Measurements from ENCODE around the gene PKIB.

The PKIB gene

GRCh38 chr6:122604676-122605075, 5.5 kb upstream of the PKIB start:
- TF ChIP-seq, protein P1, sequence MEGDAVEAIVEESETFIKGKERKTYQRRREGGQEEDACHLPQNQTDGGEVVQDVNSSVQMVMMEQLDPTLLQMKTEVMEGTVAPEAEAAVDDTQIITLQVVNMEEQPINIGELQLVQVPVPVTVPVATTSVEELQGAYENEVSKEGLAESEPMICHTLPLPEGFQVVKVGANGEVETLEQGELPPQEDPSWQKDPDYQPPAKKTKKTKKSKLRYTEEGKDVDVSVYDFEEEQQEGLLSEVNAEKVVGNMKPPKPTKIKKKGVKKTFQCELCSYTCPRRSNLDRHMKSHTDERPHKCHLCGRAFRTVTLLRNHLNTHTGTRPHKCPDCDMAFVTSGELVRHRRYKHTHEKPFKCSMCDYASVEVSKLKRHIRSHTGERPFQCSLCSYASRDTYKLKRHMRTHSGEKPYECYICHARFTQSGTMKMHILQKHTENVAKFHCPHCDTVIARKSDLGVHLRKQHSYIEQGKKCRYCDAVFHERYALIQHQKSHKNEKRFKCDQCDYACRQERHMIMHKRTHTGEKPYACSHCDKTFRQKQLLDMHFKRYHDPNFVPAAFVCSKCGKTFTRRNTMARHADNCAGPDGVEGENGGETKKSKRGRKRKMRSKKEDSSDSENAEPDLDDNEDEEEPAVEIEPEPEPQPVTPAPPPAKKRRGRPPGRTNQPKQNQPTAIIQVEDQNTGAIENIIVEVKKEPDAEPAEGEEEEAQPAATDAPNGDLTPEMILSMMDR (IDR thresholded peaks at IDR 0.05; ENCODE audit: insufficient read depth, low read depth, low read length, missing control alignments) = no peak
- no peak overlapping the region for H3K4me3 ChIP-seq (ENCODE audit: low read depth, low read length)
- DNase-seq (ENCODE audit: low read depth) = no peak

- peak overlapping the region; percentile 34 for H3K4me3 ChIP-seq (ENCODE audit: low read depth, low read length)
- TF ChIP-seq, protein P1 (IDR thresholded peaks at IDR 0.05; ENCODE audit: insufficient read depth, low read depth, low read length, missing control alignments) = no peak
Observed at GRCh38 chr6:122610690-122611455, 668 bp downstream of the PKIB start.

DNA sequence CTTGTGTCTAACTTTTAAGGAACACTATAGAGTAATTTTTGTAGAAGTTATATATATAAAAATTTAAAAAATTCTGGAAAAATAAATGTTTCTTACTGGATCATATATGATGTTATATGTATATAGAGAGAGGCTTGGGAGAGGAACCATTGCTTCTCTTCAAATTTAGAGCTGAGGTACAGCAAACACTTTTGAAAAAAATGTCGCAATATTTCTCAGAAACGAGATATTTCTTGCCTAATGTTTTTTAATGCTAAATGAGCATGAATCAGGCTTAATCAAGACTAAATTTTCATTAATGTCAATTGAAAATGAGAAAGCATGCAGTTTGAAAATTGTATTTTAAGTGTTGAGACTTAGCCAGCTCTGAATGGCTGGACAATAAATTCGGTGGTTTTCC, 2.6 kb downstream of the PKIB start:
- no peak for DNase-seq (ENCODE audit: low read depth)
- no peak overlapping the region for H3K4me3 ChIP-seq (ENCODE audit: low read depth, low read length)
- TF ChIP-seq, protein P1 (IDR thresholded peaks at IDR 0.05; ENCODE audit: insufficient read depth, low read depth, low read length, missing control alignments) = no peak

More at GRCh38 chr6:122610690-122611455, 668 bp downstream of the PKIB start:
- peak; percentile 37 for DNase-seq (ENCODE audit: low read depth)

DNA sequence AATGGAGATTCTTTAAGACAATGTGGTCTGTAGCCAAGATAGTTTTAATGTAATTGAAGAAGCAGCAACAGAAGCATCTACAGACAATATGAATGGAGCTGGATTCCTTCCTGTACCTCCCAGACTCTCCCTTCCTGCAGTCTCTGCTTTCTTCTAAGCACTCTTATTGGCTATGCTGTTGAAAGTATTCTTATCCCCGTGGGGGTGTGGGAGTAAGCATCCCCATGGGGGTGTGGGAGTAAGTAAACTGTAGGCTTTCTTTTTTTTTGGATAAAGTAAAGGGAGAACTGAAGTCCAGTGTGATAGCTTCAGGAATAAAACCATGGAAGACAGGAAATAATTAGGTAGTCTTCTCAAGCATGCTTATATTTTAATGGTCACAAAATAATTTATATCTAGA, 4.1 kb downstream of the PKIB start:
- no peak overlapping the region for H3K4me3 ChIP-seq (ENCODE audit: low read depth, low read length)
- TF ChIP-seq, protein P1 (IDR thresholded peaks at IDR 0.05; ENCODE audit: insufficient read depth, low read depth, low read length, missing control alignments) = no peak

DNA sequence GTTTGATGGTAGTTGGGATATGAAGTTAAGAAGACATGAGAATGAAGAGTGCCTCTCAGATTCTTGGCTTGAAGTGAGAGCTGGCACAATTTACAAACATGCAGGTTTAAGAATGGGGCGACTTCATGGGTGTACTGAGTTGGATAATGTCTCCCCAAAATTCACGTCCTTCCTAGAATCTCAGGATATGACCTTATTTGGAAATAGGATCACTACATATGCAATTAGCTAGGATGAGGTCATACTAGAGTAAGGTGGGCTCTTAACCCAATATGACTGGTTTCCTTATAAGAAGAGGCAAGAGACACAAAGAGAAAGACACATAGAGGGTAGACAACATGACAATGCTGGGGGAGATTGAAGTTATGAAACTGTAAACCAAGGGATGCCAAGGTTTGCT, 5.2 kb downstream of the PKIB start:
- H3K4me3 ChIP-seq (ENCODE audit: low read depth, low read length) = no peak overlapping the region
- TF ChIP-seq, protein P1 (IDR thresholded peaks at IDR 0.05; ENCODE audit: insufficient read depth, low read depth, low read length, missing control alignments) = no peak
- DNase-seq (ENCODE audit: low read depth) = no peak

More for the DNA sequence above, 4.1 kb downstream of the PKIB start:
- no peak for DNase-seq (ENCODE audit: low read depth)

DNA sequence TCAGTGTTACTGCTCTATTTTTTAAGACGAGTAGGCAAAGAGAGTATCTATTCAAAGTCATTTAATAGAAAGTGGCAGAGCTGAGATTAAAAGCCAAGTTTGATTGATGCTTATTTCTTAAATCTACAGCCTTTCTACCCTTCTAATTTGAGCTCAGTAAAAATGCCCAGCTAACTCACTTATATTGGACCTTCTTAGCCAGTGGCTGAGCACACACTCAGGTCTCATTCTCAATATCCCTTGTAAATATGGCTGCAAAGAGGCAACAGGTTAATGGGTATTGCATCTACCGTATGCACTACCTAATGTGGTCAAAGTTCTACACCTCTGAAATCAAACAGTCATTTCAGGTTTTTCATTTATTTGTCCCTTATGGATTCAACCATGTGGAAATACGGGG, 6.7 kb downstream of the PKIB start:
- no peak for DNase-seq (ENCODE audit: low read depth)
- H3K4me3 ChIP-seq (ENCODE audit: low read depth, low read length) = no peak overlapping the region

More for the DNA sequence above, 6.7 kb downstream of the PKIB start:
- TF ChIP-seq, protein P1 (IDR thresholded peaks at IDR 0.05; ENCODE audit: insufficient read depth, low read depth, low read length, missing control alignments) = no peak
